ENCODE results near the gene RPA4.
"Not testable (repeated sequence)": the region's sequence is repeated elsewhere in the genome, so short reads cannot be mapped to it uniquely, and the experiment has no call there.

Gene RPA4

GRCh38 chrX:96883608-96884007, at the start of gene RPA4:
RPA4 (plus strand) TSS chrX:96883908; CDS start chrX:96884311, 403 bp downstream.
- Histone ChIP-seq H3K4me1 (ENCODE audit: control insufficient read depth, insufficient read depth, low read length) (no peaks in the 10 kb centered on the region), H3K27me3 (ENCODE audit: control insufficient read depth, insufficient read depth, low read length) (no peaks in the 10 kb centered on the region), H3K9ac (ENCODE audit: low read depth, low read length) (no peak within 1 kb of the TSS), H3K9me3 (ENCODE audit: control insufficient read depth, insufficient read depth, low read length) (no peaks in the 10 kb centered on the region), H3K36me3 (ENCODE audit: control insufficient read depth, insufficient read depth, low read length) (peaks cover 4% of the 10 kb centered on the region), H3K4me3 (ENCODE audit: low read depth, low read length) (no peak within 1 kb of the TSS)

DNA sequence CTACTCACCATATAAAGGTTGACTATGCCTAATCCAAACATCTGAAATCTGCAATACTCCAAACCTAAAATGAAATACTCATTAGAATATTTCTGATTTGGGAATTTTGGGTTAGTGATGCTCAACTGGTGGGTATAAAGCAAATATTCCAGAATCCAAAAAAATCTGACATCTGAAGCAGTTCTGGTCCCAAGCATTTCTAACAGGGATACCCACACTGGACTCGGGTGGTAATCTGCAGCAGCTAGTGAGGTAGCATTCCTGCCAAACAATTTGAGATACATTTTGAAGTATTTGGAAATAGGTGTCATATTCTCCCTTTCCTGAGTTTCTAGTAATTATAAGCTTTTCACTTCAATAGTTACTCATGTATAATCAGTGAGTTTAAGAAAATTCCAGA, 49.6 kb upstream of the RPA4 start:
- H3K4me1 ChIP-seq (ENCODE audit: control insufficient read depth, insufficient read depth, low read length): no peaks in the 10 kb centered on the region
- H3K9ac ChIP-seq (ENCODE audit: low read depth, low read length): no peak overlapping the region
- H3K27me3 ChIP-seq (ENCODE audit: control insufficient read depth, insufficient read depth, low read length): no peaks in the 10 kb centered on the region
- H3K9me3 ChIP-seq (ENCODE audit: control insufficient read depth, insufficient read depth, low read length): no peaks in the 10 kb centered on the region
- no peak overlapping the region for H3K4me3 ChIP-seq (ENCODE audit: low read depth, low read length)
- no peaks in the 10 kb centered on the region for H3K36me3 ChIP-seq (ENCODE audit: control insufficient read depth, insufficient read depth, low read length)

DNA sequence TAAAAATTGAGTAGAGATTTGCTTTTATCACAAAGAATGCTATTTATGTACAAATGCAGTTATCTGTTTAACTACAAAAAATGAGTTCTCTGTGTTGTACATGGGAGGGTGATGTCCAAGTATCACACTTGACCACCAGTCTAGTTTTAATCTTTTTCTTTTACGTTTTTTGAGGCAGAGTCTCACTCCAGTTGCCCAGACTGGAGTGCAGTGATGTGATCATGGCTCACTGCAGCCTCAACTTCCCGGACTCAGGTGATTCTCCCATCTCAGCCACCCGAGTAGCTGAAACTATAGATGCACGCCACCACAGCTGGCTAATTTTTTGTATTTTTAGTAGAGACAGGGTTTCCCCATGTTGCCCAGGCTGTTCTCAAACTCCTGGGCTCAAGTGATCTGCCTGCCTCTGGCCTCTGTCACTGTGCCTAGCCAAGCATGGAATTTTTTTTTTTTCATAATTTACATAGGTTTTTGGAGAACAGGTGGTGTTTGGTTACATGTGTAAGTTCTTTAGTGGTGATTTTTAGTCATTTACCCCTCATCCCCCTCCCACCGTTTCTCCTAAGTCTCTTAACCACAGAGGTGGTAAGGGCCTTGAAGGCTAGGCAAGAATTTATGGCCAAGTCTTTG, 47.9 kb upstream of the RPA4 start:
- H3K9ac ChIP-seq (ENCODE audit: low read depth, low read length): no peak overlapping the region
- no peaks in the 10 kb centered on the region for H3K4me1 ChIP-seq (ENCODE audit: control insufficient read depth, insufficient read depth, low read length)
- H3K27me3 ChIP-seq (ENCODE audit: control insufficient read depth, insufficient read depth, low read length): no peaks in the 10 kb centered on the region
- no peaks in the 10 kb centered on the region for H3K36me3 ChIP-seq (ENCODE audit: control insufficient read depth, insufficient read depth, low read length)
- no peaks in the 10 kb centered on the region for H3K9me3 ChIP-seq (ENCODE audit: control insufficient read depth, insufficient read depth, low read length)
- H3K4me3 ChIP-seq (ENCODE audit: low read depth, low read length): no peak overlapping the region

DNA sequence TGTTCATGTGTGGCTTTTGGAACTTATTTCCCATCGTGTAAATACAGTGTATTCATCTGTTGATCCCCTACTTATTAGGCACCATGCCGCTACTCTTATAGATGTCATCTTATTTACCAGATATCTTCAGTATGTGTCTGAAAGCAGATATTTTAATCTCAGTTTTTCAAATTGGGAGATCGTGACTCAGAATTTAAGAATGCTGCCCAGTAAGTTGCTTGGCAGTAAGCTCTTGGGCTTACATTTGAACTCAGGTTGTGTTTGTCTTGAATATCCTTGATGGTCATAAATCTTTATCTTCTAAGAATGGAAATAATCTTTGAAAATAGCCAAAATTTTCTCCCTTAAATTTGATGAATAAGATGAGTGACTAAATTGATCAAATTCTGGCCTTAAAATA, 45.9 kb upstream of the RPA4 start:
- Histone ChIP-seq H3K9ac (ENCODE audit: low read depth, low read length) (no peak overlapping the region), H3K4me3 (ENCODE audit: low read depth, low read length) (no peak overlapping the region), H3K36me3 (ENCODE audit: control insufficient read depth, insufficient read depth, low read length) (no peaks in the 10 kb centered on the region), H3K27me3 (ENCODE audit: control insufficient read depth, insufficient read depth, low read length) (no peaks in the 10 kb centered on the region), H3K4me1 (ENCODE audit: control insufficient read depth, insufficient read depth, low read length) (peaks cover 16% of the 10 kb centered on the region), H3K9me3 (ENCODE audit: control insufficient read depth, insufficient read depth, low read length) (no peaks in the 10 kb centered on the region)

DNA sequence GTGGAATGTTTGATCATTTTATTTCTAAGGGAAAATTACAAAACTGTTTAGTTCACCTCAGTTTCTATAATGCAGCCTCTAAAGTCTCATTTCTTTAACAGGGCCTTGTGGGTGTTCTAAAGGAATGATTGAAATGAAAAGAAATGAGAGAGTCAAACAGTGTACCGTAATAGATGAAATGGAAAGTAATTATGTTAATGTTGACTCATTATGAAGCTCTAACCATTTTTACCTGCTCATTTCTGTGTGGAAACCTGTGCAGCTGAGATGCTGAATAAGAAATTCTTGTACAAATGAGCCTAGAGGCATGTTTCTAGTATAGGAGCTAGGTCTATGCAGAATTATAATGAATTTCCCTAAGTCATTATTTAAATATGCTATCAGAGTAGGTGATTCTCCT, 45.2 kb upstream of the RPA4 start:
- Histone ChIP-seq H3K9ac (ENCODE audit: low read depth, low read length) (no peak overlapping the region), H3K36me3 (ENCODE audit: control insufficient read depth, insufficient read depth, low read length) (no peaks in the 10 kb centered on the region), H3K4me1 (ENCODE audit: control insufficient read depth, insufficient read depth, low read length) (peaks cover 23% of the 10 kb centered on the region), H3K4me3 (ENCODE audit: low read depth, low read length) (no peak overlapping the region), H3K9me3 (ENCODE audit: control insufficient read depth, insufficient read depth, low read length) (no peaks in the 10 kb centered on the region), H3K27me3 (ENCODE audit: control insufficient read depth, insufficient read depth, low read length) (no peaks in the 10 kb centered on the region)

DNA sequence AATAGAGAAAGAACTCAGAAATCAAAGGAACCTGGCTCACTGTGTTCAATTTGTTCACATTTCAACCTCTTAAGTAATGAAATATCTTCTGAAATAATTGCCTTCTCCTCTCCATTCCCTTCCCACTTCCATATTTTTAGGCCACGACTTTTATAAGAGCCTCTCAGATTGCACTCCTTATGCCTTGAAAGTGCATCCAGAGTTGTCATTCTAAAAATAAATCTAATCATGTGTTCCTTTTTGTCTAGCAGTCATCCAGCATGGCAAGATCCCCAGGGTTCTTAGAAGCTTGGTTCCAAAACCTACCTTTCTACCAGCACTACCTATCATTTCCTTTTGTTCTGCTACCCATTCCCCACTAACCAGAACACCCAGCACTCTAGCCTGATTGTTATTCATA, 42.4 kb upstream of the RPA4 start:
- Histone ChIP-seq H3K4me1 (ENCODE audit: control insufficient read depth, insufficient read depth, low read length) (peaks cover 30% of the 10 kb centered on the region), H3K4me3 (ENCODE audit: low read depth, low read length) (no peak overlapping the region), H3K9me3 (ENCODE audit: control insufficient read depth, insufficient read depth, low read length) (no peaks in the 10 kb centered on the region), H3K27me3 (ENCODE audit: control insufficient read depth, insufficient read depth, low read length) (no peaks in the 10 kb centered on the region), H3K9ac (ENCODE audit: low read depth, low read length) (no peak overlapping the region), H3K36me3 (ENCODE audit: control insufficient read depth, insufficient read depth, low read length) (no peaks in the 10 kb centered on the region)

GRCh38 chrX:96841866-96842265, 41.8 kb upstream of the RPA4 start:
- Histone ChIP-seq H3K9ac (ENCODE audit: low read depth, low read length) (peak overlapping the region; percentile 42), H3K4me1 (ENCODE audit: control insufficient read depth, insufficient read depth, low read length) (peaks cover 33% of the 10 kb centered on the region)
- H3K36me3 ChIP-seq (ENCODE audit: control insufficient read depth, insufficient read depth, low read length); H3K27me3 ChIP-seq (ENCODE audit: control insufficient read depth, insufficient read depth, low read length); H3K9me3 ChIP-seq (ENCODE audit: control insufficient read depth, insufficient read depth, low read length); H3K4me3 ChIP-seq (ENCODE audit: low read depth, low read length): not testable (repeated sequence)

- no peak overlapping the region for H3K9ac ChIP-seq (ENCODE audit: low read depth, low read length)
- H3K9me3 ChIP-seq (ENCODE audit: control insufficient read depth, insufficient read depth, low read length): no peaks in the 10 kb centered on the region
- H3K4me3 ChIP-seq (ENCODE audit: low read depth, low read length): no peak overlapping the region
- peaks cover 37% of the 10 kb centered on the region for H3K4me1 ChIP-seq (ENCODE audit: control insufficient read depth, insufficient read depth, low read length)
- no peaks in the 10 kb centered on the region for H3K27me3 ChIP-seq (ENCODE audit: control insufficient read depth, insufficient read depth, low read length)
- no peaks in the 10 kb centered on the region for H3K36me3 ChIP-seq (ENCODE audit: control insufficient read depth, insufficient read depth, low read length)
These were observed 40.1 kb upstream of the RPA4 start for GRCh38 chrX:96843566-96843965.

DNA sequence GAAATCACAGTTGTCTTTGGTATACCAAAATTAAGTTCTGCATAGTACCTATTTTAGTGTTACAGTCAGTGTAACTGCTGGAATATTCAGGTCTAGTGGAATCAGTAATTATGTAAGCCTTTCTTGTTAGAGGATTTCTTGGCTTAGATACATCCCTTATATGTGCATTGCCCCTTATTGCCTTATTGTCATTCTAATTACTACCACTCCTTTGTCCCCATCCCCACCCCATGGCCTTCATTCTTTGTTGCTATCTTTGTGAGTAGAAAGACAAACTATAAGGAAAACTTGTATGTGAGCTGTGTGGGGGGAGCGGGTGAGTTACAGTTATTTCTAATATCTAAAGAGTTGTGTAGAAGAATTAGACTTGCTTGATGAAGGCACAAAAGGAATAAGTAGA, 36.9 kb upstream of the RPA4 start:
- Histone ChIP-seq H3K36me3 (ENCODE audit: control insufficient read depth, insufficient read depth, low read length) (no peaks in the 10 kb centered on the region), H3K9me3 (ENCODE audit: control insufficient read depth, insufficient read depth, low read length) (no peaks in the 10 kb centered on the region), H3K4me1 (ENCODE audit: control insufficient read depth, insufficient read depth, low read length) (peaks cover 30% of the 10 kb centered on the region), H3K27me3 (ENCODE audit: control insufficient read depth, insufficient read depth, low read length) (no peaks in the 10 kb centered on the region), H3K9ac (ENCODE audit: low read depth, low read length) (no peak overlapping the region), H3K4me3 (ENCODE audit: low read depth, low read length) (no peak overlapping the region)

DNA sequence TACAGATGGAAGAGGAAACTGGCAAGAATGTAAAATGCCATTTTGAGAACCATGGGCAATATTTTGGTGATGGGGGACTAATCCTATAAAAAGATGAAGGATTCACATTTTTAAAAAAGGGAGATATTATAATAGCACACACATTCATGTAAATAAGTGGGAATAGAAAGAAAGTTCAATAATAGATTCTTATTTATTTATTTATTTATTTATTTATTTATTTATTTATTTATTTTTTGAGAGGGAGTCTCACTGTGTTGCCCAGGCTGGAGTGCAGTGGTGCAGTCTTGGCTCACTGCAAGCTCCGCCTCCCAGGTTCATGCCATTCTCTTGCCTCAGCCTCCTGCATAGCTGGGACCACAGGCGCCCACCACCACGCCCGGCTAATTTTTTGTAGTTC, 24.3 kb upstream of the RPA4 start:
- not testable (repeated sequence) for H3K4me1 ChIP-seq (ENCODE audit: control insufficient read depth, insufficient read depth, low read length); H3K9me3 ChIP-seq (ENCODE audit: control insufficient read depth, insufficient read depth, low read length); H3K9ac ChIP-seq (ENCODE audit: low read depth, low read length); H3K4me3 ChIP-seq (ENCODE audit: low read depth, low read length); H3K36me3 ChIP-seq (ENCODE audit: control insufficient read depth, insufficient read depth, low read length); H3K27me3 ChIP-seq (ENCODE audit: control insufficient read depth, insufficient read depth, low read length)

DNA sequence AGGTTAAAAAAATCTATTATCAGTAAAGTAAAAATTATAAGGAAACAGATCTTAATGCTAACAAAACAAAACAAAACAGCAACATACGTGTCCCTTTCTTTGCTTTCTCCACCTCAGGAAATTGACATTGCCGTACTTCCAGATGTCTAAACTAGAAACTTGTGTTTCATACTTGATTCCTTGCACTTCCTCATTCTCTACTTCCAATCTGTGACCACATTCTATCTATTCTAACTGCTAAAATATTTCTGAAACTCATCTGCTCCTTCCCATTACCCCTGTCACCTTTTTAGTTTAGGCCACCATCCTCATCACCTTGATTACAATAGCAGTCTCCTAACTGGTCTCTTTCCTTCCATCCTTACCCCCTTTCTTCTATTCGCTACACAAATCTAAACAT, 22.5 kb upstream of the RPA4 start:
- H3K27me3 ChIP-seq (ENCODE audit: control insufficient read depth, insufficient read depth, low read length): no peaks in the 10 kb centered on the region
- H3K4me1 ChIP-seq (ENCODE audit: control insufficient read depth, insufficient read depth, low read length): no peaks in the 10 kb centered on the region

GRCh38 chrX:96861661-96862060, 22.0 kb upstream of the RPA4 start:
- Histone ChIP-seq H3K9ac (ENCODE audit: low read depth, low read length) (no peak overlapping the region), H3K4me3 (ENCODE audit: low read depth, low read length) (no peak overlapping the region), H3K36me3 (ENCODE audit: control insufficient read depth, insufficient read depth, low read length) (no peaks in the 10 kb centered on the region), H3K9me3 (ENCODE audit: control insufficient read depth, insufficient read depth, low read length) (no peaks in the 10 kb centered on the region), H3K27me3 (ENCODE audit: control insufficient read depth, insufficient read depth, low read length) (no peaks in the 10 kb centered on the region), H3K4me1 (ENCODE audit: control insufficient read depth, insufficient read depth, low read length) (no peaks in the 10 kb centered on the region)

More for the DNA sequence above, 22.5 kb upstream of the RPA4 start:
- Histone ChIP-seq H3K4me3 (ENCODE audit: low read depth, low read length) (no peak overlapping the region), H3K9me3 (ENCODE audit: control insufficient read depth, insufficient read depth, low read length) (no peaks in the 10 kb centered on the region), H3K9ac (ENCODE audit: low read depth, low read length) (no peak overlapping the region), H3K36me3 (ENCODE audit: control insufficient read depth, insufficient read depth, low read length) (no peaks in the 10 kb centered on the region)

All from iPS-15b (cell line).